ENCODE measurements around the gene CENPB. TPM values are rescaled to one million over a fixed set of nuclear protein-coding genes. Genes with fewer than 3 reads are reported as not detected.

Gene CENPB
- total RNA-seq, 2 experiments from 2014 or later: 34.8 to 39.1 TPM

DNA sequence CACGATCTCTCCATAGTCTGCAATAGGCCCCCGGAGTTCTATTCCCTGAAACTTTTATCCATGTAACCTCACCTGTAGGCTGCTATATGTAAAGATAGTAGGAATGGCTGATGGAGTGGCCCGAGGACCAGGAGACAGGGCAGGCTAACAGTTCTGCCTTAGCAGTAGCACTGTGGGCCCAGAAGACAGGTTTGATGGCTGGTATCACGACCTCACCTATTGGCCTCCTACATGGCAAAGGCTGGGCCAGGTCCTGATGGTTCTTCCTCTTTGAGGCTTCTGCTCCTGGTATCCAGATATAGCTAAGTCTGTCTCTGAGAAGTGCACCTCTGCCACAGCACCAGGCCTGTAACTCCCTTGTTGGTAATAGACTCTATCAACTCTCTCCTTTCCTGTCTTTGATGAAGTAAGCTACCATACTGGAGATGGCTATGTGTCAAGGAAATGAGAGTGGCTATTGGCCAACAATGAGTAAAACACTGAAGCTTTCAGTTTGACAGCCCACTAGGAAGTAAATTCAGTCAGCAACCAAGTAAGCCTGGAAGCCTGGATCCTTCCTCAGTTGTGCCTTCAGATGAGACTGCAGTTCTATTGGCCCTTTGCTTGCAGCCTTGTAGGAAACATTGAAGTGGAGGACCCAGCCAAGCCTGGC is 11.0 kb downstream of the CENPB start:
- no peaks in the 10 kb centered on the region for H3K79me2 ChIP-seq (ENCODE audit: insufficient read depth, low read depth, low read length)
- intact Hi-C loops (cut with micrococcal nuclease; ENCODE audit: unreplicated experiment): no loop called here
- no peaks in the 10 kb centered on the region for H3K9me3 ChIP-seq (ENCODE audit: low read length)
- POLR2A ChIA-PET: no interaction called here
- TF ChIP-seq, protein P1, sequence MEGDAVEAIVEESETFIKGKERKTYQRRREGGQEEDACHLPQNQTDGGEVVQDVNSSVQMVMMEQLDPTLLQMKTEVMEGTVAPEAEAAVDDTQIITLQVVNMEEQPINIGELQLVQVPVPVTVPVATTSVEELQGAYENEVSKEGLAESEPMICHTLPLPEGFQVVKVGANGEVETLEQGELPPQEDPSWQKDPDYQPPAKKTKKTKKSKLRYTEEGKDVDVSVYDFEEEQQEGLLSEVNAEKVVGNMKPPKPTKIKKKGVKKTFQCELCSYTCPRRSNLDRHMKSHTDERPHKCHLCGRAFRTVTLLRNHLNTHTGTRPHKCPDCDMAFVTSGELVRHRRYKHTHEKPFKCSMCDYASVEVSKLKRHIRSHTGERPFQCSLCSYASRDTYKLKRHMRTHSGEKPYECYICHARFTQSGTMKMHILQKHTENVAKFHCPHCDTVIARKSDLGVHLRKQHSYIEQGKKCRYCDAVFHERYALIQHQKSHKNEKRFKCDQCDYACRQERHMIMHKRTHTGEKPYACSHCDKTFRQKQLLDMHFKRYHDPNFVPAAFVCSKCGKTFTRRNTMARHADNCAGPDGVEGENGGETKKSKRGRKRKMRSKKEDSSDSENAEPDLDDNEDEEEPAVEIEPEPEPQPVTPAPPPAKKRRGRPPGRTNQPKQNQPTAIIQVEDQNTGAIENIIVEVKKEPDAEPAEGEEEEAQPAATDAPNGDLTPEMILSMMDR (conservative IDR thresholded peaks at IDR 0.05; ENCODE audit: low read length): no peak
- no peak for TF ChIP-seq EZH2phosphoT487 (IDR thresholded peaks at IDR 0.05; ENCODE audit: borderline replicate concordance, low read depth, low read length)
- H3K36me3 ChIP-seq (ENCODE audit: insufficient read depth, low read length): no peaks in the 10 kb centered on the region
- CTCF ChIA-PET (ENCODE audit: unreplicated experiment): no interaction called here
- DNase-seq (ENCODE audit: low spot score): no peak
- H4K20me1 ChIP-seq (ENCODE audit: insufficient read depth, low read length): no peaks in the 10 kb centered on the region
- peaks cover 3% of the 10 kb centered on the region for H3K4me1 ChIP-seq (ENCODE audit: insufficient read depth, low read length, poor library complexity, severe bottlenecking)
- no peak overlapping the region for H3K4me3 ChIP-seq (ENCODE audit: low read depth, low read length, poor library complexity, severe bottlenecking)
- H3K4me2 ChIP-seq (ENCODE audit: low read length): no peak overlapping the region
- H2AFZ ChIP-seq (ENCODE audit: low read length): no peak overlapping the region
- H3K27ac ChIP-seq (ENCODE audit: low read depth, low read length, poor library complexity, severe bottlenecking): no peak overlapping the region
- no TSS peak for BruUV-seq (replicated peaks)
- H3K9me2 ChIP-seq (ENCODE audit: insufficient read depth, low read length): no peaks in the 10 kb centered on the region

DNA sequence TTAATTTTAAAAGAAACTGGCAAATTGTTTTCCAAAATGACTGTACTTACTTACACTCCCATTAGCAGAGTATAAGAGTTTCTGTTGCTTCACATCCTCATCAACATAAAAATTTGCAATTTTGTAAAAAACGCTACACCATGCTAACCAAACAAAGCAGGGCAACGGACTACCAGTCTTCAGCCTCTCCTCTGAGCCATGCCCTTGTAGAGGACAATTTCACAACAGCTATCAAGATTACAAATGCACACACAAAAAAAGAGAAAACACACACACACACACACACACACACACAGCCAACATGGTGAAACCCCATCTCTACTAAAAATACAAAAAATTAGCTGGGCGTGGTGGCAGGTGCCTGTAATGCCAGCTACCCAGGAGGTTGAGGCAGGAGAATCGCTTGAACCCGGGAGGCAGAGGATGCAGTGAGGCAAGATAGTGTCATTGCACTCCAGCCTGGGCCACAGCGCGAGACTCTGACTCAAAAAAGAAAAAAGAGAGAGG is 14.9 kb downstream of the CENPB start:
- no peak for DNase-seq (ENCODE audit: low spot score)
- intact Hi-C loops (cut with micrococcal nuclease; ENCODE audit: unreplicated experiment): no loop called here
- no peak overlapping the region for H3K4me2 ChIP-seq (ENCODE audit: low read length)
- no peaks in the 10 kb centered on the region for H3K36me3 ChIP-seq (ENCODE audit: insufficient read depth, low read length)
- no peaks in the 10 kb centered on the region for H4K20me1 ChIP-seq (ENCODE audit: insufficient read depth, low read length)
- POLR2A ChIA-PET: interaction anchor here (0.6 kb wide), 1 partner anchor 89 kb away, joined by 7 read pairs; no protein-coding TSS in a partner anchor
- H3K9me3 ChIP-seq (ENCODE audit: low read length): no peaks in the 10 kb centered on the region
- peaks cover 7% of the 10 kb centered on the region; the same call in 1 of the 2 replicates for H3K79me2 ChIP-seq (ENCODE audit: insufficient read depth, low read depth, low read length)
- CTCF ChIA-PET (ENCODE audit: unreplicated experiment): interaction anchor here (0.6 kb wide), 1 partner anchor 88 kb away, joined by 4 read pairs; no protein-coding TSS in a partner anchor
- TF ChIP-seq EZH2phosphoT487 (IDR thresholded peaks at IDR 0.05; ENCODE audit: borderline replicate concordance, low read depth, low read length): no peak
- TF ChIP-seq, protein P1 (conservative IDR thresholded peaks at IDR 0.05; ENCODE audit: low read length): no peak
- H3K27ac ChIP-seq (ENCODE audit: low read depth, low read length, poor library complexity, severe bottlenecking): no peak overlapping the region
- no peaks in the 10 kb centered on the region for H3K9me2 ChIP-seq (ENCODE audit: insufficient read depth, low read length)
- peaks cover 9% of the 10 kb centered on the region for H3K4me1 ChIP-seq (ENCODE audit: insufficient read depth, low read length, poor library complexity, severe bottlenecking)
- H2AFZ ChIP-seq (ENCODE audit: low read length): no peak overlapping the region
- BruUV-seq (replicated peaks): no TSS peak
- no peak overlapping the region for H3K4me3 ChIP-seq (ENCODE audit: low read depth, low read length, poor library complexity, severe bottlenecking)
